Measurements from ENCODE around the gene EXOSC9.

GRCh38 chr4:121776610-121777401 is 24.3 kb upstream of the EXOSC9 start:
- no peak for TF ChIP-seq EZH2 (IDR thresholded peaks at IDR 0.05; ENCODE audit: low read depth, unreplicated experiment)
- no peak for TF ChIP-seq CTCF (conservative IDR thresholded peaks at IDR 0.05; ENCODE audit: low read depth in 2 of 2)
- TF ChIP-seq POLR2AphosphoS5 (IDR thresholded peaks at IDR 0.05; ENCODE audit: low read depth): no peak
- TF ChIP-seq STAT1 (IDR thresholded peaks at IDR 0.05; ENCODE audit: unreplicated experiment): no peak
- no peak for TF ChIP-seq REST (IDR thresholded peaks at IDR 0.05; ENCODE audit: unreplicated experiment)
- TF ChIP-seq ETS1 (IDR thresholded peaks at IDR 0.05): no peak
- TF ChIP-seq CREB1 (CRISPR knock-in tag; IDR thresholded peaks at IDR 0.05; ENCODE audit: low read depth): no peak
- no peak for TF ChIP-seq EZH2phosphoT487 (IDR thresholded peaks at IDR 0.05; ENCODE audit: unreplicated experiment)
- no peak for TF ChIP-seq ZNF331 (CRISPR knock-in tag; IDR thresholded peaks at IDR 0.05; ENCODE audit: low read depth)
- no peak for TF ChIP-seq NANOG (IDR thresholded peaks at IDR 0.05; ENCODE audit: borderline replicate concordance)
- TF ChIP-seq JUNB (IDR thresholded peaks at IDR 0.05; ENCODE audit: unreplicated experiment): no peak
- TF ChIP-seq ZNF114 (CRISPR knock-in tag; IDR thresholded peaks at IDR 0.05): no peak

Data from GM23338 (cell line).